ENCODE data around the gene TMEM101. TPM values are rescaled to one million over a fixed set of nuclear protein-coding genes. Genes with fewer than 3 reads are reported as not detected.

Gene TMEM101
- total RNA-seq: 38.2 and 42.9 TPM in 2 replicates

DNA sequence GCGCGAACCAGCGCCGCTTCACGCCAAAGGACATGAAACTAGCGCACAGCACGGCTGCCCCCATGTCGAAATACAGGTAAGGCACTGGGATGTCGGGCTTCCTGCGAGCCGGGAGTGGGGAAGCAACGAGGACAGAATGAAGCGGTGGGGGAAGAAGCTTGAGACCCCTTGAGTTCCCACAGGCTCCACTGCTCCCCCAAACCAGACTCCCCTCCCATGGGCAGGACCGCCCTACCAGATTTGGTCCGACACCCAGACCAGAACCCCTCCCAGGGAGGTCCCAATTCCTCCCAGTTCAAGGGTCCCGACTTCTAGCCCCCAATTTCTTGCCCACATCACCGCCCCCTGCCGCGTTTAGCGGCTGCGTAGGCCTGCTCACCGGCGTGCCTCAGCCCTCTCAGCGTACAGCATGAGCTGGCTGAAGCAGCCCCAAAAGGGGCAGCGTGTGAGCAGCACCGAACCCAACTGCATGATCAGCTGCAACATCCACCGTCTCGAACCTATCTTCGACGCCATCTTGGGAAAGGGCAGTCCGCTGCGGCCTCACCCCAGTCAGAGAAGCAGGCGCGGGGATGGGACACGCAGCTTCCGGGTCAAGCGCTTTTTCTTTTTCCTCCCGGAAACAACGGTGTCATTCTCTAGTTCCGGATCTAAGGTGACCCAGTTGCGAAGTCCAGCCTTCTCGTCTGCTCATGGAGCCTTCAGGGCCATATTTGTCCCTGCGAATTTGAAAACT, at the start of gene TMEM101:
TSS of gene TMEM101 (minus strand) at position 527 of the 736 bp plus-strand sequence. CDS start at position 516, 11 bp downstream.
- peak within 1 kb of the TSS; percentile 97 for H3K4me3 ChIP-seq (ENCODE audit: low read depth, low read length)
- no peak for TF ChIP-seq CTCF (conservative IDR thresholded peaks at IDR 0.05; ENCODE audit: low read depth, low read length)
- DNase-seq (ENCODE audit: low read depth): peak; percentile 62

- TF ChIP-seq CTCF (conservative IDR thresholded peaks at IDR 0.05; ENCODE audit: low read depth, low read length): no peak
- no peak overlapping the region for H3K4me3 ChIP-seq (ENCODE audit: low read depth, low read length)
- no peak for DNase-seq (ENCODE audit: low read depth)
Observed at GRCh38 chr17:44063704-44064639, 49.2 kb upstream of the TMEM101 start.

GRCh38 chr17:44062871-44063270, 48.1 kb upstream of the TMEM101 start:
- DNase-seq (ENCODE audit: low read depth): no peak
- TF ChIP-seq CTCF (conservative IDR thresholded peaks at IDR 0.05; ENCODE audit: low read depth, low read length): no peak
- H3K4me3 ChIP-seq (ENCODE audit: low read depth, low read length): no peak overlapping the region

- TF ChIP-seq CTCF (conservative IDR thresholded peaks at IDR 0.05; ENCODE audit: low read depth, low read length): no peak
- no peak for DNase-seq (ENCODE audit: low read depth)
- H3K4me3 ChIP-seq (ENCODE audit: low read depth, low read length): no peak overlapping the region
Observed at GRCh38 chr17:44061446-44061845, 46.7 kb upstream of the TMEM101 start.

DNA sequence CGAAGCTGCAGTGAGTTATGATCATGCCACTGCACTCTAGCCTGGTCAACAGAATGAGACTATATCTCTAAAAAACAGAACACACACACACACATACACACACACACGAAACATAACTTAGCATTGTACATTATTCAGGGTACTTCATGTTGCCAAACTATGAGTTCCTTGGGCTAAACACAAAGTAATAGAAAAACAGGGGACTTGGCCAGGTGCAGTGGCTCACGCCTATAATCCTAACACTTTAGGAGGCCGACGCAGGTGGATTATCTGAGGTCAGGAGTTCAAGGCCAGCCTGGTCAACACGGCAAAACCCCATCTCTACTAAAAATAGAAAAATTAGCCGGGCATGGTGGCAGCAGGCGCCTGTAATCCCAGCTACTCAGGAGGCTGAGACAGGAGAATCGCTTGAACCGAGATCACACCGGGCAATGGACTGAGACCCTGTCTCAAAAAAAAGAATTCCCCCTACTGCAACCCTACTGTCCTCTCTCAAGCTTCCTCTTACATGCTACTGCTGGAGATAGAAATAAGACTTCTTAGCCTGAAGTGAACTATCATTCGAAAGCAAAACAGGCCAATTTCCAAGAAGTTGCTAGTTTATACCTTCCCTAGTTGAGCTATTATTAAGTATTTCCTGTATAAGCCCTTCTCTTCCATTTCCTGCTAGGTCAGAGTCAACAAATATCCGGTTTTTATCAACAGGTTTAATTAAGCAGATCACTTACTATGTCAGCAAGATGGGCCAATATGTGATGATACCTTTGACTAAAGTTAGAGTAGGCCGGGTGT, 44.5 kb upstream of the TMEM101 start:
- no peak for DNase-seq (ENCODE audit: low read depth)
- TF ChIP-seq CTCF (conservative IDR thresholded peaks at IDR 0.05; ENCODE audit: low read depth, low read length): no peak
- no peak overlapping the region for H3K4me3 ChIP-seq (ENCODE audit: low read depth, low read length)

- no peak for TF ChIP-seq CTCF (conservative IDR thresholded peaks at IDR 0.05; ENCODE audit: low read depth, low read length)
- DNase-seq (ENCODE audit: low read depth): no peak
- no peak overlapping the region for H3K4me3 ChIP-seq (ENCODE audit: low read depth, low read length)
Observed at GRCh38 chr17:44053125-44053872, 38.5 kb upstream of the TMEM101 start.
